Mesenchymal stem cell (in vitro differentiated cells and primary cell): ENCODE measurements around the gene SSTR3.

ENCODE experiments used
- DNase-seq: peaks from one replicate; pipeline ENCODE4 v3.0.0-alpha.2; 2013
- H2AFZ ChIP-seq: one replicate; pipeline ENCODE4 v1.6.1; 2013; ENCODE audit warnings: low read depth, mild to moderate bottlenecking, control low read depth, inconsistent platforms, low read length, moderate library complexity
- H2AK5ac ChIP-seq: 2 replicates; pipeline ENCODE4 v1.6.1; 2013; ENCODE audit warnings: low read length, moderate library complexity, mild to moderate bottlenecking, inconsistent platforms; ENCODE audit not compliant: severe bottlenecking
- H2BK120ac ChIP-seq: one replicate; pipeline ENCODE4 v1.6.1; 2013; ENCODE audit warnings: low read depth, mild to moderate bottlenecking, inconsistent platforms, low read length, moderate library complexity
- H2BK12ac ChIP-seq, 2 experiments: one replicate each; pipeline ENCODE4 v1.6.1; 2013; ENCODE audit warnings: inconsistent platforms in 2 of 2, low read length in 2 of 2, mild to moderate bottlenecking in 2 of 2, moderate library complexity in 2 of 2, control low read depth in 1 of 2
- H2BK15ac ChIP-seq: one replicate; pipeline ENCODE4 v1.6.1; 2013; ENCODE audit warnings: mild to moderate bottlenecking, low read depth, inconsistent platforms; ENCODE audit not compliant: poor library complexity, severe bottlenecking
- H2BK5ac ChIP-seq: 2 replicates; pipeline ENCODE4 v1.6.1; 2013; ENCODE audit warnings: low read depth, mild to moderate bottlenecking, low read length, control low read depth, inconsistent platforms; ENCODE audit not compliant: poor library complexity, severe bottlenecking
- H3K14ac ChIP-seq, 2 experiments: one replicate each; pipeline ENCODE4 v1.6.1; 2013; ENCODE audit warnings: inconsistent platforms in 2 of 2, low read length in 2 of 2, control low read depth in 1 of 2, mild to moderate bottlenecking in 1 of 2, moderate library complexity in 1 of 2
- H3K18ac ChIP-seq, 2 experiments: one replicate each; pipeline ENCODE4 v1.6.1; 2013; ENCODE audit warnings: inconsistent platforms in 2 of 2, low read length in 2 of 2, control low read depth in 1 of 2, low read depth in 1 of 2, mild to moderate bottlenecking in 1 of 2
- H3K23ac ChIP-seq, 2 experiments: one replicate each; pipeline ENCODE4 v1.6.1; 2013; ENCODE audit warnings: inconsistent platforms in 2 of 2, low read length in 2 of 2, mild to moderate bottlenecking in 2 of 2, moderate library complexity in 2 of 2, control low read depth in 1 of 2
- H3K27ac ChIP-seq: 2 replicates; pipeline ENCODE4 v1.5.1; 2013; ENCODE audit warnings: mild to moderate bottlenecking, moderate library complexity, low read length, control low read depth, inconsistent platforms; ENCODE audit not compliant: poor library complexity, severe bottlenecking
- H3K27me3 ChIP-seq, 2 experiments: 2 replicates each; pipeline versions ENCODE4 v1.6.1 to v1.7.0; 2013; ENCODE audit warnings: low read length in 2 of 2, mild to moderate bottlenecking in 2 of 2, moderate library complexity in 2 of 2, control low read depth in 1 of 2, inconsistent platforms in 1 of 2; ENCODE audit not compliant: control insufficient read depth in 1 of 2, insufficient read depth in 1 of 2
- H3K36me3 ChIP-seq, 2 experiments: 2 replicates each; pipeline versions ENCODE4 v1.6.1 to v1.7.0; 2013; ENCODE audit warnings: low read length in 2 of 2, control low read depth in 1 of 2, inconsistent platforms in 1 of 2, low read depth in 1 of 2, mild to moderate bottlenecking in 1 of 2; ENCODE audit not compliant: insufficient read depth in 2 of 2, control insufficient read depth in 1 of 2
- H3K4ac ChIP-seq, 2 experiments: one replicate each; pipeline ENCODE4 v1.6.1; 2013; ENCODE audit warnings: inconsistent platforms in 2 of 2, low read length in 2 of 2, mild to moderate bottlenecking in 2 of 2, moderate library complexity in 2 of 2, control low read depth in 1 of 2, low read depth in 1 of 2
- H3K4me1 ChIP-seq: 2 replicates; pipeline ENCODE4 v1.6.1; 2013; ENCODE audit warnings: low read depth, low read length, control low read depth; ENCODE audit not compliant: control insufficient read depth, insufficient read depth
- H3K4me2 ChIP-seq: 2 replicates; pipeline ENCODE4 v1.6.1; 2013; ENCODE audit warnings: low read length, mild to moderate bottlenecking, inconsistent platforms; ENCODE audit not compliant: poor library complexity, severe bottlenecking
- H3K4me3 ChIP-seq, 2 experiments: 2 replicates each; pipeline versions ENCODE4 v1.5.1 to v1.7.0; 2013; ENCODE audit warnings: low read length in 2 of 2, mild to moderate bottlenecking in 2 of 2, control low read depth in 1 of 2, low read depth in 1 of 2; ENCODE audit not compliant: insufficient read depth in 1 of 2
- H3K79me1 ChIP-seq: replicated peaks from 2 replicates; pipeline ENCODE4 v1.6.1; 2013; ENCODE audit warnings: mild to moderate bottlenecking, control low read depth, low read length, inconsistent platforms; ENCODE audit not compliant: poor library complexity, severe bottlenecking
- H3K9ac ChIP-seq: 2 replicates; pipeline ENCODE4 v1.7.0; 2013; ENCODE audit warnings: mild to moderate bottlenecking, low read length, moderate library complexity
- H3K9me3 ChIP-seq: 2 replicates; pipeline ENCODE4 v1.7.0; 2013; ENCODE audit warnings: mild to moderate bottlenecking, low read length; ENCODE audit not compliant: control insufficient read depth
- H4K8ac ChIP-seq: one replicate; pipeline ENCODE4 v1.6.1; 2013; ENCODE audit warnings: inconsistent platforms, mild to moderate bottlenecking, low read length, moderate library complexity
- H4K91ac ChIP-seq: one replicate; pipeline ENCODE4 v1.6.1; 2013; ENCODE audit warnings: mild to moderate bottlenecking, low read length, inconsistent platforms
- WGBS: methylation state at CpG from one replicate; pipeline ENCODE4 v1.1.7; 2013; ENCODE audit warnings: mixed read lengths; 5-methylcytosine and 5-hydroxymethylcytosine counted together

SSTR3 gene

DNA sequence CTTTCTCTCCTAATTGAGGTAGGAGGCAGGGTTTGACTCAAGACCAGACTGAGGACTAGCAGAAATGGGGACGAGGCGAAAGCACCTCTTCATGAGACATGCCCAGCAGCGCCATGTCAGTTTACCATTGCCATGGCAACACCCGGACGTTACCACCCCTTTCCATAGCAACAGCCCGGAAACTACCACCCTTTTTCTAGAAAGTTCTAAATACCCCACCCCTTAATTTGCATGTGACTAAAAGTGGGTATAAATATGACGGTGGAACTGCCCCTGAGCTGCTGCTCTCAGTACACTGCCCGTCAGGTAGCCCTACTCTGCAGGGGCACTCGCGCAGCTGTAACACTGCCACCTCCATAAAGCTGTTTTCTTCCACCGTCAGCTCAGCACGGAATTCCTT lies 37.7 kb upstream of the SSTR3 start:
- Histone ChIP-seq H3K4me1 (peaks cover 7% of the 10 kb centered on the region), H2AK5ac (no peak overlapping the region), H2BK12ac (no peak overlapping the region), H3K36me3 (no peaks in the 10 kb centered on the region), H4K8ac (no peak overlapping the region), H3K14ac (no peak overlapping the region), H3K27ac (no peak overlapping the region), H3K79me1 (no peaks in the 10 kb centered on the region), H3K4ac (no peak overlapping the region), H3K9me3 (no peaks in the 10 kb centered on the region), H3K18ac (no peak overlapping the region), H3K4me3 (no peak overlapping the region), H3K27me3 (peaks cover 0 to 17% of the 10 kb centered on the region in 2 experiments), H2AFZ (no peak overlapping the region), H3K4me2 (no peak overlapping the region), H3K23ac (no peak overlapping the region), H2BK5ac (no peak overlapping the region), H3K9ac (no peak overlapping the region), H4K91ac (no peak overlapping the region), H2BK120ac (no peak overlapping the region), H2BK15ac (no peak overlapping the region)
- no peak for DNase-seq
- 92% methylated on average over 9 of the region's 12 CpGs for WGBS

DNA sequence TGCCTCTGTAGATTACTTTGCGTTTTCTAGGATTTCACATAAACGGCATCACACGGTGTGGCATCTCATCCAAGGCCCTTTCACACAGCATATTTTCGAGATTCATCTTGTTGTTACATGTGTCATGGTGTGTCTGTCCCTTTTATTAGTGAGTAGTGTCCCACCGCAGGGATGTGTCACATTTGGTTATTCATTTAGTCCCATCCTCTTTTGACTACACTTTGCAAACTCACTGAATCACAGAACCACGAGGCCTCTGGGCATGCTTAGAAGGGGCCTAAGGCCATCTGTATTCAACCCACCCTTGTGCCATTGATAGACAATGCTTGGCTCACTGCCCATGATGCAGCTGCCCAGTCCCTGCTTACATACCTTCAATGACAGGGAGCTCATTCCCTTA lies 36.0 kb upstream of the SSTR3 start:
- Histone ChIP-seq H3K18ac (no peak overlapping the region), H4K91ac (no peak overlapping the region), H3K27me3 (peaks cover 0 to 17% of the 10 kb centered on the region in 2 experiments), H3K4me2 (no peak overlapping the region), H2AFZ (no peak overlapping the region), H3K36me3 (no peaks in the 10 kb centered on the region), H3K4ac (no peak overlapping the region), H2BK120ac (no peak overlapping the region), H4K8ac (no peak overlapping the region), H3K79me1 (peaks cover 3% of the 10 kb centered on the region), H2AK5ac (no peak overlapping the region), H3K9me3 (no peaks in the 10 kb centered on the region), H3K4me3 (no peak overlapping the region), H3K27ac (no peak overlapping the region), H2BK12ac (no peak overlapping the region), H3K4me1 (peaks cover 23% of the 10 kb centered on the region), H2BK5ac (no peak overlapping the region), H2BK15ac (no peak overlapping the region), H3K23ac (no peak overlapping the region), H3K9ac (no peak overlapping the region), H3K14ac (no peak overlapping the region)
- no peak for DNase-seq
- 88% methylated on average over 4 of the region's 6 CpGs for WGBS

DNA sequence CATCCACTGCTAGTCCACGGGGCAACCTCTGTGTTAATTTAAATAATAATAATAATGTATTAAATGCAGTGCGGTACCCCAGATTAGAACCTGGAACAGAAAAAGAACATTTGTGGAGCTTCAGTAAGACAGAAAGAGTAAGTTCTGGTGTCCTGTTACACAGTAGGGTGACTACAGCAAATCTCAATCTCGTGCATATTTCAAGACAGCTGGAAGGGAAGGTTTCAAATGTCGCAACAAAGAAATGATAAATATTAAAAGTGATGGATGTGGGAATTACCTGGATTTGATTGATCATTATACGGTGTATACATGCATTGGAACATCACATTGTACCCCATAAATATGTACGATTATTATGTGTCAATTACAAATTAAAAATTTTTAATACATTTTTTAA lies 33.5 kb upstream of the SSTR3 start:
- no peak overlapping the region for H3K4me3 ChIP-seq
- H2BK5ac ChIP-seq = no peak overlapping the region
- peaks cover 0 to 13% of the 10 kb centered on the region in 2 experiments for H3K36me3 ChIP-seq
- no peak overlapping the region for H2AK5ac ChIP-seq
- DNase-seq = no peak
- H3K27ac ChIP-seq = no peak overlapping the region
- no peak overlapping the region for H2BK120ac ChIP-seq
- no peak overlapping the region for H3K18ac ChIP-seq
- no peak overlapping the region for H4K8ac ChIP-seq
- H2BK15ac ChIP-seq = no peak overlapping the region
- WGBS = 95% methylated on average over 3 of the region's 6 CpGs
- no peak overlapping the region for H4K91ac ChIP-seq
- peaks cover 8% of the 10 kb centered on the region for H3K79me1 ChIP-seq
- no peaks in the 10 kb centered on the region for H3K9me3 ChIP-seq
- peaks cover 36% of the 10 kb centered on the region for H3K4me1 ChIP-seq
- no peak overlapping the region for H3K14ac ChIP-seq
- no peak overlapping the region for H3K4ac ChIP-seq
- H3K4me2 ChIP-seq = no peak overlapping the region
- no peak overlapping the region for H2BK12ac ChIP-seq
- no peak overlapping the region for H2AFZ ChIP-seq
- H3K27me3 ChIP-seq = peaks cover 0 to 9% of the 10 kb centered on the region in 2 experiments
- no peak overlapping the region for H3K23ac ChIP-seq
- no peak overlapping the region for H3K9ac ChIP-seq

GRCh38 chr22:37244922-37245722 lies 32.8 kb upstream of the SSTR3 start:
- H3K4me1 ChIP-seq = peaks cover 36% of the 10 kb centered on the region
- peak overlapping the region; percentile 10 for H4K8ac ChIP-seq
- peak overlapping the region; percentile 22 for H4K91ac ChIP-seq
- no peak overlapping the region for H3K23ac ChIP-seq
- H3K4me2 ChIP-seq = no peak overlapping the region
- peak overlapping the region in 1 of 2 experiments; percentile 58 for H3K18ac ChIP-seq
- H3K4ac ChIP-seq = peak overlapping the region in 1 of 2 experiments; percentile 19
- peak overlapping the region; percentile 4 for H2BK120ac ChIP-seq
- H3K27ac ChIP-seq = no peak overlapping the region
- no peak overlapping the region for H3K9ac ChIP-seq
- WGBS = 87% methylated on average over 22 of the region's 22 CpGs
- no peak for DNase-seq
- H2AFZ ChIP-seq = no peak overlapping the region
- no peak overlapping the region for H3K4me3 ChIP-seq
- peaks cover 8% of the 10 kb centered on the region for H3K79me1 ChIP-seq
- H2BK15ac ChIP-seq = peak overlapping the region; percentile 75
- peaks cover 0 to 5% of the 10 kb centered on the region in 2 experiments for H3K27me3 ChIP-seq
- no peaks in the 10 kb centered on the region for H3K9me3 ChIP-seq
- H2AK5ac ChIP-seq = peak overlapping the region; percentile 17
- H3K14ac ChIP-seq = no peak overlapping the region
- peaks cover 3 to 19% of the 10 kb centered on the region in 2 experiments for H3K36me3 ChIP-seq
- no peak overlapping the region for H2BK5ac ChIP-seq
- H2BK12ac ChIP-seq = peak overlapping the region in 1 of 2 experiments; percentile 29
